Measurements from ENCODE around the gene ZNF101.
"Not testable (repeated sequence)": the region's sequence is repeated elsewhere in the genome, so short reads cannot be mapped to it uniquely, and the experiment has no call there.

The ZNF101 gene

GRCh38 chr19:19663256-19664120 is 5.2 kb upstream of the ZNF101 start, which contains the start of gene ATP13A1:
Gene ATP13A1, minus strand, starts transcription at chr19:19663676. Its CDS starts 10 bp downstream, at chr19:19663666.
- peaks cover 12% of the 10 kb centered on the region; the same call in 1 of the 2 replicates for H3K4me1 ChIP-seq (ENCODE audit: insufficient read depth, low read length)

GRCh38 chr19:19665420-19665948 is 3.2 kb upstream of the ZNF101 start:
- H3K27ac ChIP-seq (ENCODE audit: low read depth, low read length); H3K4me3 ChIP-seq (ENCODE audit: low read length); H3K36me3 ChIP-seq (ENCODE audit: insufficient read depth, low read length); H3K9me3 ChIP-seq (ENCODE audit: insufficient read depth, low read depth, low read length); H3K27me3 ChIP-seq (ENCODE audit: insufficient read depth, low read length); H3K9ac ChIP-seq (ENCODE audit: low read depth, low read length): not testable (repeated sequence)
- 97% methylated on average over 22 of the region's 22 CpGs for whole genome bisulfite sequencing
- H3K4me1 ChIP-seq (ENCODE audit: insufficient read depth, low read length) = peaks cover 13% of the 10 kb centered on the region; the same call in 1 of the 2 replicates

More at GRCh38 chr19:19663256-19664120, 5.2 kb upstream of the ZNF101 start, which contains the start of gene ATP13A1:
- no peaks in the 10 kb centered on the region for H3K9me3 ChIP-seq (ENCODE audit: insufficient read depth, low read depth, low read length)
- WGBS = under 1% methylated on average over 85 of the region's 85 CpGs
- H3K27me3 ChIP-seq (ENCODE audit: insufficient read depth, low read length) = no peaks in the 10 kb centered on the region
- peak within 1 kb of the TSS; percentile 83 for H3K4me3 ChIP-seq (ENCODE audit: low read length)
- peak within 1 kb of the TSS; percentile 78 for H3K27ac ChIP-seq (ENCODE audit: low read depth, low read length)
- peaks cover 24% of the 10 kb centered on the region for H3K36me3 ChIP-seq (ENCODE audit: insufficient read depth, low read length)
- peak within 1 kb of the TSS; percentile 87 for H3K9ac ChIP-seq (ENCODE audit: low read depth, low read length)

GRCh38 chr19:19670070-19670551 is 1.5 kb downstream of the ZNF101 start:
- WGBS = 46% methylated on average over 10 of the region's 10 CpGs
- H3K9ac ChIP-seq (ENCODE audit: low read depth, low read length) = peak overlapping the region; percentile 83
- peak overlapping the region; percentile 73 for H3K4me3 ChIP-seq (ENCODE audit: low read length)
- H3K9me3 ChIP-seq (ENCODE audit: insufficient read depth, low read depth, low read length) = no peaks in the 10 kb centered on the region
- peaks cover 14% of the 10 kb centered on the region; the same call in 1 of the 2 replicates for H3K36me3 ChIP-seq (ENCODE audit: insufficient read depth, low read length)
- H3K27ac ChIP-seq (ENCODE audit: low read depth, low read length) = peak overlapping the region; percentile 73; the same call in 1 of the 2 replicates
- H3K4me1 ChIP-seq (ENCODE audit: insufficient read depth, low read length) = peaks cover 6% of the 10 kb centered on the region; the same call in 1 of the 2 replicates
- H3K27me3 ChIP-seq (ENCODE audit: insufficient read depth, low read length) = no peaks in the 10 kb centered on the region

GRCh38 chr19:19672816-19673215 is 4.2 kb downstream of the ZNF101 start:
- H3K27ac ChIP-seq (ENCODE audit: low read depth, low read length) = no peak overlapping the region
- H3K9ac ChIP-seq (ENCODE audit: low read depth, low read length) = no peak overlapping the region
- no peaks in the 10 kb centered on the region for H3K9me3 ChIP-seq (ENCODE audit: insufficient read depth, low read depth, low read length)
- peaks cover 6% of the 10 kb centered on the region; the same call in 1 of the 2 replicates for H3K4me1 ChIP-seq (ENCODE audit: insufficient read depth, low read length)
- 97% methylated on average over 3 of the region's 3 CpGs for WGBS
- H3K36me3 ChIP-seq (ENCODE audit: insufficient read depth, low read length) = peaks cover 37% of the 10 kb centered on the region
- no peaks in the 10 kb centered on the region for H3K27me3 ChIP-seq (ENCODE audit: insufficient read depth, low read length)
- no peak overlapping the region for H3K4me3 ChIP-seq (ENCODE audit: low read length)

GRCh38 chr19:19674315-19674714 is 5.7 kb downstream of the ZNF101 start:
- no peaks in the 10 kb centered on the region for H3K27me3 ChIP-seq (ENCODE audit: insufficient read depth, low read length)
- peaks cover 3% of the 10 kb centered on the region; the same call in 1 of the 2 replicates for H3K4me1 ChIP-seq (ENCODE audit: insufficient read depth, low read length)
- 100% methylated on average over 6 of the region's 6 CpGs for WGBS
- H3K9ac ChIP-seq (ENCODE audit: low read depth, low read length) = no peak overlapping the region
- no peak overlapping the region for H3K4me3 ChIP-seq (ENCODE audit: low read length)
- H3K27ac ChIP-seq (ENCODE audit: low read depth, low read length) = no peak overlapping the region
- peaks cover 6% of the 10 kb centered on the region; the same call in 1 of the 2 replicates for H3K9me3 ChIP-seq (ENCODE audit: insufficient read depth, low read depth, low read length)
- peaks cover 52% of the 10 kb centered on the region for H3K36me3 ChIP-seq (ENCODE audit: insufficient read depth, low read length)

GRCh38 chr19:19677579-19677978 is 8.9 kb downstream of the ZNF101 start:
- peaks cover 6% of the 10 kb centered on the region; the same call in 1 of the 2 replicates for H3K9me3 ChIP-seq (ENCODE audit: insufficient read depth, low read depth, low read length)
- WGBS = 97% methylated on average over 5 of the region's 7 CpGs
- H3K9ac ChIP-seq (ENCODE audit: low read depth, low read length) = no peak overlapping the region
- H3K27ac ChIP-seq (ENCODE audit: low read depth, low read length) = no peak overlapping the region
- H3K36me3 ChIP-seq (ENCODE audit: insufficient read depth, low read length) = peaks cover 74% of the 10 kb centered on the region
- no peaks in the 10 kb centered on the region for H3K27me3 ChIP-seq (ENCODE audit: insufficient read depth, low read length)
- no peak overlapping the region for H3K4me3 ChIP-seq (ENCODE audit: low read length)
- H3K4me1 ChIP-seq (ENCODE audit: insufficient read depth, low read length) = no peaks in the 10 kb centered on the region

GRCh38 chr19:19679176-19680073 is 10.8 kb downstream of the ZNF101 start:
- Histone ChIP-seq H3K4me1 (ENCODE audit: insufficient read depth, low read length) (no peaks in the 10 kb centered on the region), H3K36me3 (ENCODE audit: insufficient read depth, low read length) (peaks cover 67% of the 10 kb centered on the region), H3K4me3 (ENCODE audit: low read length) (no peak overlapping the region), H3K27me3 (ENCODE audit: insufficient read depth, low read length) (no peaks in the 10 kb centered on the region), H3K27ac (ENCODE audit: low read depth, low read length) (no peak overlapping the region), H3K9me3 (ENCODE audit: insufficient read depth, low read depth, low read length) (peaks cover 6% of the 10 kb centered on the region; the same call in 1 of the 2 replicates), H3K9ac (ENCODE audit: low read depth, low read length) (no peak overlapping the region)
- 96% methylated on average over 20 of the region's 20 CpGs for WGBS

- not testable (repeated sequence) for H3K9me3 ChIP-seq (ENCODE audit: insufficient read depth, low read depth, low read length); H3K4me3 ChIP-seq (ENCODE audit: low read length); H3K27ac ChIP-seq (ENCODE audit: low read depth, low read length); H3K27me3 ChIP-seq (ENCODE audit: insufficient read depth, low read length); H3K4me1 ChIP-seq (ENCODE audit: insufficient read depth, low read length); H3K9ac ChIP-seq (ENCODE audit: low read depth, low read length)
- 95% methylated on average over 15 of the region's 15 CpGs for WGBS
- peaks cover 11% of the 10 kb centered on the region for H3K36me3 ChIP-seq (ENCODE audit: insufficient read depth, low read length)
Measured at GRCh38 chr19:19686119-19686518, 17.5 kb downstream of the ZNF101 start.

GRCh38 chr19:19686580-19686979 is 17.9 kb downstream of the ZNF101 start:
- H3K27me3 ChIP-seq (ENCODE audit: insufficient read depth, low read length) = no peaks in the 10 kb centered on the region
- WGBS = 94% methylated on average over 6 of the region's 6 CpGs

GRCh38 chr19:19687090-19687489 is 18.5 kb downstream of the ZNF101 start:
- H3K27ac ChIP-seq (ENCODE audit: low read depth, low read length) = no peak overlapping the region

More at GRCh38 chr19:19686580-19686979, 17.9 kb downstream of the ZNF101 start:
- Histone ChIP-seq H3K4me1 (ENCODE audit: insufficient read depth, low read length) (no peaks in the 10 kb centered on the region), H3K9ac (ENCODE audit: low read depth, low read length) (no peak overlapping the region), H3K4me3 (ENCODE audit: low read length) (no peak overlapping the region), H3K27ac (ENCODE audit: low read depth, low read length) (no peak overlapping the region), H3K9me3 (ENCODE audit: insufficient read depth, low read depth, low read length) (no peaks in the 10 kb centered on the region), H3K36me3 (ENCODE audit: insufficient read depth, low read length) (peaks cover 6% of the 10 kb centered on the region)

More at GRCh38 chr19:19687090-19687489, 18.5 kb downstream of the ZNF101 start:
- Histone ChIP-seq H3K9ac (ENCODE audit: low read depth, low read length) (no peak overlapping the region), H3K9me3 (ENCODE audit: insufficient read depth, low read depth, low read length) (no peaks in the 10 kb centered on the region), H3K36me3 (ENCODE audit: insufficient read depth, low read length) (peaks cover 2% of the 10 kb centered on the region; the same call in 1 of the 2 replicates), H3K27me3 (ENCODE audit: insufficient read depth, low read length) (no peaks in the 10 kb centered on the region), H3K4me1 (ENCODE audit: insufficient read depth, low read length) (no peaks in the 10 kb centered on the region), H3K4me3 (ENCODE audit: low read length) (no peak overlapping the region)
- WGBS = 87% methylated on average over 3 of the region's 3 CpGs

Measured in HUES64 (cell line).